Chondrocyte (in vitro differentiated cells): ENCODE measurements around the gene TXNDC15. TPM values are rescaled to one million over a fixed set of nuclear protein-coding genes. Genes with fewer than 3 reads are reported as not detected.
"Not testable (repeated sequence)": the region's sequence is repeated elsewhere in the genome, so short reads cannot be mapped to it uniquely, and the experiment has no call there.

Source experiments
- DNase-seq: peaks from one replicate; pipeline ENCODE4 v3.0.0; 2021; ENCODE audit warnings: mixed read lengths, low spot score
- H3K27ac Mint-ChIP-seq: one replicate; pipeline ENCODE4 v1.8.0; 2021; ENCODE audit warnings: mild to moderate bottlenecking, moderate library complexity, mixed read lengths; ENCODE audit not compliant: unreplicated experiment
- H3K27me3 Mint-ChIP-seq: 2 replicates; pipeline ENCODE4 v1.8.0; 2021; ENCODE audit warnings: low read depth, mixed read lengths
- H3K36me3 Mint-ChIP-seq: 2 replicates; pipeline ENCODE4 v1.8.0; 2021; ENCODE audit warnings: low read depth, mixed read lengths
- H3K4me1 Mint-ChIP-seq: 2 replicates; pipeline ENCODE4 v1.8.0; 2021; ENCODE audit warnings: low read depth, mild to moderate bottlenecking, mixed read lengths
- H3K4me3 Mint-ChIP-seq: one replicate; pipeline ENCODE4 v1.8.0; 2021; ENCODE audit warnings: mild to moderate bottlenecking, moderate library complexity, mixed read lengths; ENCODE audit not compliant: unreplicated experiment
- H3K9me3 Mint-ChIP-seq: 2 replicates; pipeline ENCODE4 v1.8.0; 2021; ENCODE audit warnings: low read depth, mixed read lengths
- CTCF ChIP-seq: fragments of 200-600 bp; sonication (generic); IDR thresholded peaks from 2 replicates; pipeline ENCODE4 v1.5.0; 2021; ENCODE audit warnings: antibody characterized with exemption, mild to moderate bottlenecking, moderate library complexity
- total RNA-seq: library from RNA; stranded (reverse); gene quantifications from 3 replicates; pipeline ENCODE4 v1.2.1, GENCODE V29; 2021

The TXNDC15 gene
- total RNA-seq, 1 donor from 2014 or later, result 73.0 TPM

GRCh38 chr5:134905246-134905996, 31.2 kb downstream of the TXNDC15 start:
- no peaks in the 10 kb centered on the region for H3K9me3 Mint-ChIP-seq
- peak; percentile 96 for TF ChIP-seq CTCF
- peak overlapping the region; percentile 96 for H3K27ac Mint-ChIP-seq
- H3K4me3 Mint-ChIP-seq, result peak overlapping the region; percentile 88
- no peaks in the 10 kb centered on the region for H3K27me3 Mint-ChIP-seq
- no peak for DNase-seq
- H3K4me1 Mint-ChIP-seq, result peaks cover 7% of the 10 kb centered on the region
- H3K36me3 Mint-ChIP-seq, result peaks cover 1% of the 10 kb centered on the region

GRCh38 chr5:134906811-134907210, 32.6 kb downstream of the TXNDC15 start:
- Mint-ChIP-seq H3K4me1 (peaks cover 7% of the 10 kb centered on the region), H3K36me3 (peaks cover 3% of the 10 kb centered on the region), H3K27ac (no peak overlapping the region), H3K27me3 (no peaks in the 10 kb centered on the region), H3K9me3 (no peaks in the 10 kb centered on the region), H3K4me3 (no peak overlapping the region)
- DNase-seq, result no peak
- TF ChIP-seq CTCF, result no peak

- not testable (repeated sequence) for H3K4me1 Mint-ChIP-seq, H3K27me3 Mint-ChIP-seq, H3K27ac Mint-ChIP-seq, H3K4me3 Mint-ChIP-seq, H3K9me3 Mint-ChIP-seq, DNase-seq, H3K36me3 Mint-ChIP-seq
These were observed 36.6 kb downstream of the TXNDC15 start for GRCh38 chr5:134910752-134911151.

- no peak overlapping the region for H3K27ac Mint-ChIP-seq
These were observed 37.4 kb downstream of the TXNDC15 start for GRCh38 chr5:134911285-134912206.

GRCh38 chr5:134913254-134913653, 39.1 kb downstream of the TXNDC15 start:
- Mint-ChIP-seq H3K9me3 (no peaks in the 10 kb centered on the region), H3K36me3 (peaks cover 3% of the 10 kb centered on the region), H3K4me1 (no peaks in the 10 kb centered on the region), H3K4me3 (no peak overlapping the region), H3K27ac (no peak overlapping the region), H3K27me3 (no peaks in the 10 kb centered on the region)
- DNase-seq, result no peak
- TF ChIP-seq CTCF, result no peak

More at GRCh38 chr5:134911285-134912206, 37.4 kb downstream of the TXNDC15 start:
- no peak overlapping the region for H3K4me3 Mint-ChIP-seq
- TF ChIP-seq CTCF, result no peak
- no peaks in the 10 kb centered on the region for H3K9me3 Mint-ChIP-seq
- peaks cover 3% of the 10 kb centered on the region for H3K36me3 Mint-ChIP-seq
- H3K4me1 Mint-ChIP-seq, result peaks cover under 1% of the 10 kb centered on the region
- no peak for DNase-seq
- H3K27me3 Mint-ChIP-seq, result no peaks in the 10 kb centered on the region
